GM19239 (cell line): Measurements from ENCODE around the gene TENT4B.
"Not testable (repeated sequence)": the region's sequence is repeated elsewhere in the genome, so short reads cannot be mapped to it uniquely, and the experiment has no call there.

Source experiments
- DNase-seq: peaks from one replicate; pipeline ENCODE4 v3.0.0; 2011; ENCODE audit warnings: low spot score; ENCODE audit not compliant: insufficient read length
- FAIRE-seq: peaks from 2 replicates; lab custom pipeline; 2011; peaks lifted over from hg19 to GRCh38; lab: Jason Lieb, UNC

Gene TENT4B

DNA sequence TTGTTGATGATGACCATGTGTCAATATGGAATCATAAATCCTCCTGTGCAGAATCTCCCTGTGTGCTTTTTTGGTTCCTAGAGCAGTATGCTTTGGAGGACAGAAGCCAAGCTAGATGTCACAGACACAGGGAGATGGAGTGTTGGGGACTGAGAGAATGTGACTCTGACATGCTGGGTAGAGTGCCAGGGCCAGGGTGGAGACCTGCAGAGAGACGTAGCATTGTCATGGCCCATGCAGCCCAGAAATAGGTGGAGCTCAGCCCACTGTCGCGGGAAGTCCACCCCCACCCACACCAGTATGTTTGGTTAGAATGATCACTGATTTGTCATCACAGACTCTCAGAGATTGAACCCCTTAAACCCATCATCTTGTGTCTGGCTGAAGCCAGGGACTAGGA, 74.0 kb downstream of the TENT4B start:
- DNase-seq: no peak
- FAIRE-seq: no peak

DNA sequence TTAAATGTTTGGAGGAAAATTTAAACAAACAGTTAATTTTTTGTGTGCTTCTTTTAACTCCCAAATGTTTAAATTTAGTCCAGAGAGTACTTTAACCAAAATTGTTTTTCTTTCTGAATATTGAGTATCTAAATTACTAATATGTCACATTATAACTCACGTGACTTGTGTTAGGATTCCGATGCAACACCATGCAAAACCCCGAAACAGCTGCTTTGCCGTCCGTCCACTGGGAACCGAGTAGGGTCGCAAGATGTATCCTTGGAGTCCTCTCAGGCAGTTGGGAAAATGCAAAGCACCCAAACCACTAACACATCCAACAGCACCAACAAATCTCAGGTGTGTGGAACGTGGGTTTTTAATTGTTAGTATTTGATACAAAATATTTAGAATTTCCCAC, 74.6 kb downstream of the TENT4B start:
- FAIRE-seq (no peak), DNase-seq (no peak)

DNA sequence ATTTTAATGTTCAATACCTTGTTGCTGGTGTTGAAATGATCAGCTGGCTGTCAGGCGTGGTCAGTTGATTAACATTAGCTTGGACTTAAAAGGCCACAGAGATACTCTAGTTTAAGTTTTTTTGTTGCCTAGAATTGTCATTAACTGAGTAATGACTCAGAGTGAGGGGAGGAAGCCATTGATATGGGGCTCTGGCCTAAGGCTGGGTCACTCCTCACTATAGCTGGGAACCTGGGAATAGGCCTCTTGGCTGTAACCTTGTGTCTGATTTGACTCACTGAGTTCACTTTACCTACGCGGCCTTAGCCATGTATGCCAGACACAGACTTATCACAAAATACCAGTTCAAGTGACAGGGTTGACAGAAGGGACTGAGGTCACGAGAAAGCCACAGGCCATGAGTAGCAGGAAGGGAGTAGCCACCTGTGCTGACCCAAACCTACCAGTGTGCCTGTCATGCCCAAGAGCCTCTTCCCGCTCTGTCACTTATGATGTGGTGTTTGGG, 75.3 kb downstream of the TENT4B start:
- FAIRE-seq (no peak), DNase-seq (no peak)

GRCh38 chr16:50229149-50229726, 76.1 kb downstream of the TENT4B start:
- FAIRE-seq (no peak), DNase-seq (no peak)

- FAIRE-seq (no peak), DNase-seq (no peak)
Observed at GRCh38 chr16:50234771-50235556, 81.9 kb downstream of the TENT4B start.

DNA sequence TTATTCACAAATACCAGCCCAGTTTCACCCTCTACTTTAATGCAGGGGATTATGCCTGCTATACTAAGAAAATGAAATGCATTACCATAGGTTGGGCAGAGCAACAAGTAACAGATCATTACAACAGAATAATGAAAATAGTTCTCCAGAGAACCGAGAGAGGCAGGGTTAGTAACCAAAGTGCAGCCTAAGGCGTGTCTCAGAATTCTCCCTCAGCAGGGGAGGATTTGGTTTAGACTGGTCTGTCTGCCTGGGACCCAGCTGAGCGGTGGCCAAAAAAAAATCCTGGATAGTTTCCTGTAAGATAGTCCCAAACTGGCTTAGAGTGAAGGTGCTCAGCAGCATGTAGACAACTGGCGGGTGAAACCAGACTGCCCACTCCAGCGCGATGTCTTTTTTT, 82.5 kb downstream of the TENT4B start:
- DNase-seq (no peak), FAIRE-seq (no peak)

- DNase-seq (no peak), FAIRE-seq (no peak)
Observed at GRCh38 chr16:50238314-50238713, 85.2 kb downstream of the TENT4B start.

- no peak for FAIRE-seq
- no peak for DNase-seq
Observed at GRCh38 chr16:50238868-50239301, 85.8 kb downstream of the TENT4B start.

- not testable (repeated sequence) for FAIRE-seq, DNase-seq
Observed at GRCh38 chr16:50243024-50243423, 89.9 kb downstream of the TENT4B start.

DNA sequence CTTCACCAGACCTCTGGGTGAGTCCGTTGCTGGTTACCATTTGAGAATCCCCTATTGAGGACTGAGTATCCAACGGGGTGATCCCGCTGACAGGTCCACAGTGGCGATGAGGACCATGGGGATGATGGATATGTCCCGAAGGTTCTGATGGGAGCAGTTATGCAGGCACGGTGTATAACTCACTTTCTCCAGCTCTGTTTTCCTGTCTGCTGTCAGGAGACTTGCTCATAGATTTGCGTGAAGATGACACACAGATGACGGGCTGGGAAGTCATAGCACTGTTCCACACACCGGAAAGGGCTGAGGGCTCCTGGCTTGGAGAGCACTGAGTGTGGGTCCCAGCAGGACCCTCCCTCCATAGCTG, 91.0 kb downstream of the TENT4B start:
- FAIRE-seq: no peak
- no peak for DNase-seq

DNA sequence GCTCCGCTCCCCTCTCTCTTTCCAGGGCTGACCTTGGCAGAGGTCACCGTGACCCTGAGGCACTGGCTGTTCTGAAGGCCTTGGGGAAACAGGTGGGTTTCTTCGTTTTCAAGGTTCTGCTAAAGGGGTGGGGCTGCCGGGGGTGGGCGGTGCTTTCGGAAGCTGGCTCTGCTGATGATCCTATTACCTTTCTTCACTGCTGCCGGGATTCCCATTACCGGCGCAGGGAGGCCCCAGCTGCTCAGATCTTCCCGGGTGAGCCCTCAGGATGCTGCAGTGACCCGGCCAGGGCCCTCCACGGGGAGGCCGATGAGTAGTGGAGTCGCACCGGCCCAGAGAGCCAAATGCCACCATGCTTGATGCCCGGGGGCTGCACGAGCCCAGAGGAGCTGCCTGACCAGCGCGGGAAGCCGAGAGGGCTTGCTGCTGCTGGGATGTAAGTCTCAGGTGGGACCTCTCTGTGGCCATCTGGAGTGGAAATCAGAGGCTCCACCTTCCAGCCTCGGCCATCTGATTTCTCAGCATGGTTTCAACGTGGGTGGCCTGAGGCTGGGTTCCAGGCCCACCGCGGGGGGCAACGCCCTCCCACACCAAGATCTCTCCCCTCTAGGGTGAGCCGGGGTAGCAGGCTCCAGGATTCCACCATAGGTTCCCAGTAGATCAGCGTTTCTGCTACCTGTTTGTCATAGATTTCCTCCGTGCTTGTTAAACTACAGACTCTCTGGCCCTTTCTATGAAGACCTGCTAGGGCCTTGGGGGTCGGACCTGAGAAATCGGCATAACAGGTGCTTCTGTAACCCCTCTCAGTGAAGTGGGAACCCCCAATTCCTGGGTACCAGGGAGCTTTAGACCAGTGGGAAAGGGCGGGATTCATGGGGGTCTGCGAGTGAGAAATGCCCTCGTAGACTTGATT, 91.7 kb downstream of the TENT4B start:
- FAIRE-seq (no peak), DNase-seq (no peak)

- DNase-seq: peak; percentile 90
- FAIRE-seq: no peak
Observed at GRCh38 chr16:50245417-50246298, 92.6 kb downstream of the TENT4B start.

DNA sequence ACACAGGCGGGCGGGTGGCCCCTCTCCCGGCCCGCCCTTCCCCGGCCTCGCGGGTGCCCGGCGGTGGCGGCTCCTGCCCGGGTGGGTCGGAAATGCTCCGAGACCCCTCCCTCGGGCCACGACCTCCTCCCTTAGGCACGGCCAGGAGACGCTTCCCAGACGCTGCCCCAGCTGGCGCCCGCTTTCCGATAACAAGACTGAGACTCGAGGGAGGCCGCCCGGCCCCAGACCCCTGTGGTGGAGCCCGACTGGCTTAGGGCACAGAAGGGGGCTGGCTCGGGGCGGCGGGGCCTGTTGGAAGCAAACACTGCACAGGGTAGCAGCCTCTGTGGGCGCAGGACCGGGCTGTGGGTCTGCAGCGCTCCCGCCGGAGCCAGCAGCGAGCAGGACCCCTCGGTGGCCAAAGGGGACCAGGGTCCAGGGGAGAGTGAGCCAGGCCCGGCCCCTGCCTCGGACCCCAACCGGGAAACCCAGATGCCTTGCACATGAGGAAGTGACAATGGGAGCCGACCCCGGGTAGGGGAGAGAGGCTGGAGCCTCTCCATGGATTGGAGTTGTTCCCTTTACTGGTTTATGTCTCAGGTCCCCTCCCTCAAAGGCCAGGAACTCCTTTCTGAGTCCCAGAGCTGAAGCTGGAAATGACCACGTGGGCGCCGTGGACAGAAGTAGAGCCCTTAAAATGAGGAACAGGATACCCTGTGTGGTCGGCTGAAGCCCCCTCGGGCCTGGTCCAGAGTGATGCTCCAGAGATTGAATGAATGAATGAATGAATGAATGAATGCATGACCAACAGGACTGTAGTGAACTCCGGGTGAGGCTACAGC, 93.4 kb downstream of the TENT4B start:
- FAIRE-seq (no peak), DNase-seq (no peak)

- DNase-seq: no peak
- no peak for FAIRE-seq
Observed at GRCh38 chr16:50247123-50247905, 94.2 kb downstream of the TENT4B start.

- DNase-seq (no peak), FAIRE-seq (no peak)
Observed at GRCh38 chr16:50247906-50248608, 95.0 kb downstream of the TENT4B start.

- no peak for DNase-seq
- FAIRE-seq: no peak
Observed at GRCh38 chr16:50248845-50249244, 95.7 kb downstream of the TENT4B start.

DNA sequence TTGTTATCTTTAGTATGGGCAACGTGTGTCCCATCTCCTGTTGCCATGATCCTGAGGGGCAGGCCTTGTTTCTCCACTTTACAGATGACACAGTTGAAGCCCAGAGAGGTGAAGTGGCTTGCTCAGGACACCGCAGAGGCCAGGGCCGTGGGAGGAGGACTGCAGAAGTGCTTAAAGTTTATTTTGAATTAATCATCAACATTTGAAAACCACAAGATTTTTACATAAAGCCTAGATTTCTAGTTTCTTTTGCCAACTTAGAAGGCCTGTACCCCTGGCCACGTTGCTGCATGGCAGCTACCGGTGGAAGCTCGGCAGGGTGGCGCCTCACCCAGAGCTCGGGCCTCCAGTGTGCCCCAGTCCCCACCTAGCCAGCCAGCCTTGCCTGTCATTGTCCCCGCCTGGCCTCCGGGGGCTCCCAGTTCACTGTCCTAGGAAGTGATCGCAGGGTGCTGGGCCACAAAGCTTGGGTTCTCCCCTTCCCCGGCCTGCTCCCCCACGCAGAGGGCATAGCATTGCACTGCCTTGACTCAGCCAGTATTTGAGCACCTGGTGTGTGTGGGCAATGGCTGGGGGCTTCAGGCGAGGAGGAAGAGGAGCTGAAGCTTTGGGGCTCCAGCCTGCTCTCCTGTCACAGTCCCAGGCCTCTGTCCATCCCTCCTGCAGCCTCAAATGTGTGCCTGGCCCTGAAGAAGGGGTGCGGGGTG, 98.4 kb downstream of the TENT4B start:
- no peak for FAIRE-seq
- DNase-seq: no peak
